Spleen (tissue), 11 donors: ENCODE results near the gene PDF. TPM values are rescaled to one million over a fixed set of nuclear protein-coding genes. Genes with fewer than 3 reads are reported as not detected.
A peak's percentile ranks its signal among the peaks of the same experiment; 100 is the strongest.

Experiments used
- DNase-seq: peaks from one replicate; pipeline ENCODE4 v3.0.0-alpha.2; 2020
- H3K27ac ChIP-seq, 8 donors: fragments of 200-600 bp; sonication (generic) in 7 of 8; 1 replicate in 4 of 8; 2 replicates in 4 of 8; pipeline versions ENCODE4 v1.5.0 to v1.8.0; 2016 to 2021; ENCODE audit warnings: inconsistent platforms in 4 of 8, mild to moderate bottlenecking in 4 of 8, moderate library complexity in 1 of 8
- H3K27me3 ChIP-seq, 7 donors: fragments of 200-600 bp; sonication (generic) in 6 of 7; replicated peaks in 1 of 7; 1 replicate in 4 of 7; 2 replicates in 3 of 7; pipeline versions ENCODE4 v1.5.0 to v1.8.0; 2016 to 2021; ENCODE audit warnings: inconsistent platforms in 3 of 7, mild to moderate bottlenecking in 1 of 7
- H3K36me3 ChIP-seq, 6 donors: fragments of 200-600 bp; sonication (generic) in 5 of 6; 1 replicate in 4 of 6; 2 replicates in 2 of 6; pipeline versions ENCODE4 v1.5.0 to v1.8.0; 2016 to 2021; ENCODE audit warnings: inconsistent platforms in 2 of 6
- H3K4me1 ChIP-seq, 6 donors: fragments of 200-600 bp; sonication (generic) in 5 of 6; 1 replicate in 3 of 6; 2 replicates in 3 of 6; pipeline versions ENCODE4 v1.5.0 to v1.8.0; 2016 to 2021; ENCODE audit warnings: inconsistent platforms in 3 of 6
- H3K4me3 ChIP-seq, 8 donors: fragments of 200-600 bp; sonication (generic) in 7 of 8; 1 replicate in 4 of 8; 2 replicates in 4 of 8; pipeline versions ENCODE4 v1.5.0 to v1.8.0; 2016 to 2021; ENCODE audit warnings: inconsistent platforms in 4 of 8, mild to moderate bottlenecking in 4 of 8, moderate library complexity in 2 of 8
- H3K9me3 ChIP-seq, 8 donors: fragments of 200-600 bp; sonication (generic) in 7 of 8; 1 replicate in 4 of 8; 2 replicates in 4 of 8; pipeline versions ENCODE4 v1.5.0 to v1.8.0; 2016 to 2021; ENCODE audit warnings: inconsistent platforms in 4 of 8
- CTCF ChIP-seq, 11 experiments: fragments of 200-600 bp in 7 of 11; fragments of 450-650 bp in 4 of 11; sonication (generic) in 4 of 11; IDR thresholded peaks in 8 of 11; conservative IDR thresholded peaks in 3 of 11; 1 replicate in 7 of 11; 2 replicates in 4 of 11; pipeline versions ENCODE4 v1.4.0 to v1.8.0; 2016 to 2021; ENCODE audit warnings: antibody characterized with exemption in 11 of 11, inconsistent platforms in 4 of 11, mild to moderate bottlenecking in 1 of 11
- POLR2A ChIP-seq, 3 donors: fragments of 450-650 bp; IDR thresholded peaks; one replicate each; pipeline ENCODE4 v1.5.1; 2017; ENCODE audit warnings: antibody characterized with exemption in 3 of 3, mild to moderate bottlenecking in 1 of 3
- POLR2AphosphoS5 ChIP-seq, 3 donors: sonication (generic); formaldehyde crosslinking; IDR thresholded peaks; one replicate each; pipeline ENCODE4 v1.5.1; 2017; ENCODE audit warnings: antibody characterized with exemption in 3 of 3
- WGBS, 5 donors: extraction: QIAGEN DNeasy Blood & Tissue Kit in 3 of 5; methylation state at CpG; one replicate each; pipeline versions ENCODE4 v1.1.5 to v1.1.7; 2013 to 2018; 5-methylcytosine and 5-hydroxymethylcytosine counted together
- intact Hi-C: fragments of 100-400 bp; cut with DNase I; formaldehyde crosslinking; loops from one replicate; pipeline ENCODE4 v1.15.0; 2023; ENCODE audit warnings: low total_unique reads
- polyA plus RNA-seq, 3 donors: library from polyadenylated mRNA; stranded (reverse); fragments of 200-250 nt; gene quantifications; one replicate each; pipeline ENCODE4 v1.2.1, GENCODE V29; 2013
- total RNA-seq, 7 donors: library from RNA; depleted of rRNA in 3 of 7; stranded (reverse); fragments of >200 nt in 3 of 7; fragmentation: NEBNext Ultra II Directional in 4 of 7; extraction: Animal tissue kit (Norgen Biotek cat#: 25700) in 4 of 7; gene quantifications; one replicate each; pipeline versions ENCODE4 v1.1.0 to v1.2.1, GENCODE V29; 2016 to 2021
- donor health status: healthy with polysubstance abuse.
- donor health status: DM: no; HTN: no; CAD: no; lungs with moderate emphysema.
- donor health status: DM: no; HTN: no; CAD: no.
- donor health status: Bipolar disorder and iron deficiency.
- donor health status: healthy.
- donor health status: DM: no; HTN: no; CAD: no.
- donor health status: DM: yes; HTN: yes; CAD: no.

PDF gene
- total and polyA plus RNA-seq, 10 donors: 2.4 to 18.5 (median 7.6) TPM

DNA sequence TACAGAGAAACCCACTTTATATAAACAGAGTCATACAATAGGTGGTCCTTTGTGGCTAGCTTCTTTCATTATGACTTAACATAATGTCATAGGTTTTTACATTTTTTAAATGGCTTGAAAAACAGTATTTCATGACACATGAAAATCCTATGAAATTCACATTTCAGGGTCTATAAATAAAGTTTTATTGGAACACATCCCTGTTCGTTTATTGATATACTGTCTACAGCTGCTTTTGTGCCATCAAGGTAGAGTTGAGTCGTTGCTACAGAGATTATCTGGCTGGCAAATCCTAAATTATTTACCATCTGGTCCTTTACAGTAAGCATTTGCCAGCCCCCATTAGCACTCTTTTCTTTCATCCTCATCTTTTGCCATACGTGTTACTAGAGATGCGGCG, 16.9 kb downstream of the PDF start:
- H3K27me3 ChIP-seq: no peaks in the 10 kb centered on the region
- no peak overlapping the region for H3K4me3 ChIP-seq
- 94 to 99% (median 96%) methylated on average over 5 of the region's 5 CpGs for WGBS, 5 donors
- no peak overlapping the region for H3K27ac ChIP-seq
- no peaks in the 10 kb centered on the region for H3K9me3 ChIP-seq
- TF ChIP-seq POLR2A (IDR thresholded peaks at IDR 0.05) (no peak), POLR2AphosphoS5 (IDR thresholded peaks at IDR 0.05) (no peak)
- intact Hi-C loops: no loop called here
- H3K4me1 ChIP-seq: peaks cover 11 to 54% (median 32%) of the 10 kb centered on the region in 6 donors
- peaks cover 10 to 55% (median 35%) of the 10 kb centered on the region in 6 donors for H3K36me3 ChIP-seq
- no peak for DNase-seq

DNA sequence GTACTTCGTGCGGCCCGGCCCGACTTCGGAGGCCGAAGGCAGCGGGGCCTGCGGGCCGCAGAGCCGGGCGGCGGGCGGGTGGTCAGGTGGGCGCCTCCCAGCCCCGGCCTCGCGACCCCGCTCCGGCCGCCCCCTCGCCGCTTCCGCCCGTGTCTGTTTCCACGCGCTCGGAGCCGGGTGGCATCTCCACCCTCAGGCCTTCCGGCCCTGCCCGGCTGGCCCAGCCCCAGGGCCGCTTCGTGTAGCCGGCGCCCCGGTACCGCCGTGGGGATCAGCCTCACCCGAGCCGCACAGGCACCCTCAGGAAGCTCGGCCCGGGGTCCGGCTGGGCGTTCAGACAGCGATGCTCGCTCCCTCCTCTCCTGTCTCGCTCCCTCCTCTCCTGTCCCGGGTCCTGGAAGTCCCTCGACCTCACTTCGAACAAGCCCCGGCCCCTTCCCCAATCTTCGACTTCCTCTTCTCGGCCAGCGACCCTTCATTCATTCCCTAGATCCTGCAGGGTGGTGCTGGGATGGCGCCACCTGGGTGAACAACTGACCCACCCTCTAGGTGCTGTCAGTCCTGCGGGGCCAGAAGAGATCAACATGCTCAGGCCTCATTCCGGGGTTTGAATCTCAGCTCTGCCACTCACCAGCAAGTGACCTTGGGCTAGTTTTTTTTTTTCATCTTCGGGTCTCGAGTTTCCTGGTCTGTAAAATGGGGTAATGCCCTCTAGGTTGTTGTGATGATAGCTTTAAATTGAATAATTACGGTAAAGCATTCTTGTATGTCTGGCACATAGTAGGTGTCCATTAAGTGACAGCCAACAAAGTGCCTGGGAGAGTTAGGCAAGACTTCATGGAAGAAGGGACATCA, 18.6 kb downstream of the PDF start:
- DNase-seq: peak; percentile 94
- peaks cover 8 to 38% (median 22%) of the 10 kb centered on the region in 6 donors for H3K36me3 ChIP-seq
- H3K4me1 ChIP-seq: peaks cover 11 to 54% (median 32%) of the 10 kb centered on the region in 6 donors
- peak overlapping the region; percentile 75 to 97 (median 92) for H3K27ac ChIP-seq
- 1 to 4% (median 2%) methylated on average over 31 to 59 of the region's 59 CpGs for WGBS, 5 donors
- TF ChIP-seq CTCF (IDR thresholded peaks at IDR 0.05 in 8 of 11, conservative IDR thresholded peaks at IDR 0.05 in 3 of 11) (no peak), POLR2AphosphoS5 (IDR thresholded peaks at IDR 0.05) (no peak), POLR2A (IDR thresholded peaks at IDR 0.05) (no peak)
- no peaks in the 10 kb centered on the region for H3K27me3 ChIP-seq
- intact Hi-C loops: no loop called here
- H3K4me3 ChIP-seq: peak overlapping the region; percentile 61 to 97 (median 76)
- H3K9me3 ChIP-seq: no peaks in the 10 kb centered on the region

- Histone ChIP-seq H3K9me3 (no peaks in the 10 kb centered on the region), H3K4me1 (peaks cover 11 to 51% (median 32%) of the 10 kb centered on the region in 6 donors), H3K4me3 (peak within 1 kb of the TSS; percentile 61 to 97 (median 76)), H3K36me3 (peaks cover 0 to 29% (median 13%) of the 10 kb centered on the region in 6 donors), H3K27ac (peak within 1 kb of the TSS; percentile 87 to 97 (median 92)), H3K27me3 (no peaks in the 10 kb centered on the region)
- TF ChIP-seq CTCF (IDR thresholded peaks at IDR 0.05 in 8 of 11, conservative IDR thresholded peaks at IDR 0.05 in 3 of 11) (peak; percentile 85 to 100 (median 98)), POLR2AphosphoS5 (IDR thresholded peaks at IDR 0.05) (peak; percentile 87 to 93 (median 88)), POLR2A (IDR thresholded peaks at IDR 0.05) (peak in 1 of 3 donors; percentile 45)
- 9 to 43% (median 12%) methylated on average over 14 to 70 of the region's 70 CpGs for WGBS, 5 donors
- peak; percentile 100 for DNase-seq
- intact Hi-C loops: no loop called here
These were observed 19.5 kb downstream of the PDF start, which contains the start of gene VPS4A for GRCh38 chr16:69310653-69311532. Gene VPS4A (plus strand): TSS chr16:69311350. CDS start chr16:69311512, 162 bp downstream.

DNA sequence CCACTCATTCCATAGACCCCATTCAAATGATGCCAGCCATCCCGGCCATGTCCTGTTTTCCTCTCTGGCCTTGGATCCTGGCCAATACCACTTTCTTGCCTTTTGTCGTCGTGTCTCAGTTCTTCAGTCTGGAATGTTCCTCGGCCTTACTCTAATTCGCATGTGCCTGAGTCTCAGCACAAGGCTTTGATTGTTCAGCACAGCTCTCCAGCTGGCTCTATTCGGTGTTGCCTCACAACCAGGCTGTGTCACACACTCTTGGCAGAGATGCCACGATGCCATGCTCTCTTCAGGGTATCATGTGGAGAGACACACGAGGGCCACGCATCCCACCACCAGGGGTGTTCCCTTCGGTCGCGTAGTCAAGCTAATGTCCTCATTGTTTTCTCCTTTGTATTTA, 21.1 kb downstream of the PDF start:
- H3K27ac ChIP-seq: no peak overlapping the region
- DNase-seq: peak; percentile 71
- no peak for TF ChIP-seq POLR2A (IDR thresholded peaks at IDR 0.05)
- peak in 1 of 3 donors; percentile 9 for TF ChIP-seq POLR2AphosphoS5 (IDR thresholded peaks at IDR 0.05)
- TF ChIP-seq CTCF (IDR thresholded peaks at IDR 0.05 in 8 of 11, conservative IDR thresholded peaks at IDR 0.05 in 3 of 11): no peak
- intact Hi-C loops: no loop called here
- no peaks in the 10 kb centered on the region for H3K9me3 ChIP-seq
- H3K4me1 ChIP-seq: peaks cover 11 to 35% (median 29%) of the 10 kb centered on the region in 6 donors
- H3K4me3 ChIP-seq: no peak overlapping the region
- no peaks in the 10 kb centered on the region for H3K27me3 ChIP-seq
- peaks cover 0 to 23% (median 2%) of the 10 kb centered on the region in 6 donors for H3K36me3 ChIP-seq
- WGBS, 5 donors: 83 to 93% (median 90%) methylated on average over 12 of the region's 12 CpGs
